Upper lobe of right lung (tissue), 1 donor: ENCODE data around the gene GLYR1. TPM values are rescaled to one million over a fixed set of nuclear protein-coding genes. Genes with fewer than 3 reads are reported as not detected.

ENCODE experiments used
- ATAC-seq: fragments of 200-7000 bp; cut with Tn5 transposase; one replicate; pipeline ENCODE4 v1.9.1; 2020; ENCODE audit warnings: mild to moderate bottlenecking, moderate library complexity
- DNase-seq: peaks from one replicate; pipeline ENCODE4 v3.0.0-alpha.2; 2020
- H3K27ac ChIP-seq: fragments of 200-600 bp; one replicate; pipeline ENCODE4 v1.8.0; 2022
- H3K27me3 ChIP-seq: fragments of 200-600 bp; one replicate; pipeline ENCODE4 v1.8.0; 2022; ENCODE audit warnings: mild to moderate bottlenecking
- H3K36me3 ChIP-seq: fragments of 200-600 bp; one replicate; pipeline ENCODE4 v1.8.0; 2022
- H3K4me1 ChIP-seq: fragments of 200-600 bp; one replicate; pipeline ENCODE4 v1.8.0; 2022
- H3K4me3 ChIP-seq: fragments of 200-600 bp; one replicate; pipeline ENCODE4 v1.8.0; 2022; ENCODE audit warnings: mild to moderate bottlenecking
- H3K9me3 ChIP-seq: fragments of 200-600 bp; one replicate; pipeline ENCODE4 v1.8.0; 2022
- CTCF ChIP-seq: fragments of 200-600 bp; IDR thresholded peaks from one replicate; pipeline ENCODE4 v1.8.0; 2022; ENCODE audit warnings: antibody characterized with exemption
- intact Hi-C: fragments of 100-400 bp; cut with DNase I; formaldehyde crosslinking; loops from one replicate; pipeline ENCODE4 v1.11.0; 2022
- total RNA-seq: library from RNA; stranded (reverse); fragmentation: NEBNext Ultra II Directional; extraction: Animal tissue kit (Norgen Biotek cat#: 25700); gene quantifications from one replicate; pipeline ENCODE4 v1.2.1, GENCODE V29; 2021
- donor health status: DM: no; HTN: yes; CAD: no; lungs with severe emphysema.

GLYR1 gene
- total RNA-seq, 1 donor from 2014 or later, result 85.7 TPM

DNA sequence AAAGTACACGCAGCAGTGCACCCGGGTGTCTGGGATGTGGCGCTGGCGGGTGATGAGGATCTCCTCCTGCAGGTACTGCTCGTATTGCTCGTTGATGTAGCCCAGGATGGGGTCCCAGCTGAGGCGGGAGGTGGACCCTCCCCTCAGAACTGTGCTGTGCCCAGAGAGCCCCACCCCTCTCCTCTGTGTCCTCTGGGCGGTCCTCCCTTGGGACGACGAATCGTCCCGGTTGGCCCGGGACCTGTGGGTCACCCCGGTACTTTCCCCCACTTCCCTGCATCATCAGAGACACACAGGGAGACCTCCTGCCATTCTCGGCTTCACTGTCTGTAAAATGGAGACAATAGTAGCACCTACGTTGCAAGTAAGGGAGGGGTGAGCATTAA is 63.1 kb downstream of the GLYR1 start:
- TF ChIP-seq CTCF, result no peak
- no peaks in the 10 kb centered on the region for H3K4me1 ChIP-seq
- ATAC-seq (no peak), DNase-seq (no peak)
- intact Hi-C loops, result no loop called here
- no peaks in the 10 kb centered on the region for H3K9me3 ChIP-seq
- H3K36me3 ChIP-seq, result no peaks in the 10 kb centered on the region
- H3K4me3 ChIP-seq, result no peak overlapping the region
- no peaks in the 10 kb centered on the region for H3K27me3 ChIP-seq
- no peak overlapping the region for H3K27ac ChIP-seq

DNA sequence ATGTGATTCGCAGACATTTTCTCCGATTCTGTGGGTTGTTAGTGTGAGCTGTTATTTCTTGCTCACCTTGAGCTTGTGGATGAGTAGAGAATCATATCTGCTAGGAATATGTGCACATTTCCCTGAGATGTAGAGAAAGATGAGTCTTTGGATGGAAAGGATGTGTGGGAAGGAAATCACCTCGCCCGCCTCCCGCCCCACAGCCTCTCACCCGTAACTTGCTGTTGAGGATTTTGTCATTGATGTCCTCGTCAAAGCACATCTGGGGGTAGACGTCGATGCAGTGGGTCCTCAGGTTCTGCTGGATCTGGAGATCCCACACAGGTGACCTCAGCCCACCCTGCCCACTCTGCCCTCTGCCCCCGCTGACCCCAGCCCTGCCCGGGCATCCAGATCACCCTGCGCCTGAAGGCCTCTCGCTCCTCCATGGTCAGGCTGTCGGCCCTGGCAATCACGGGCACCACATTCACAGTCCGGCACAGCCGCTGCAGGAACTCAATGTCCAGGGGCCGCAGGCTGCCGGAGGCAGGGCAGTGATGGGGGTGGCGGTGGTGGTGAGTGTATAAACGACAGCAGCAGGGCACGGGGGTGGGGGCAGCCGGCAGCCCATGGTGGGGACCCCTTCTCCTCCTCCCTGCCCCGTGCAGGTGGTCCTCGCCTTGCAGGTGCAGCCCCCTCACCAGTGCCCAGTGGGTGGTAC is 63.7 kb downstream of the GLYR1 start:
- H3K27ac ChIP-seq, result no peak overlapping the region
- no peak overlapping the region for H3K4me3 ChIP-seq
- H3K36me3 ChIP-seq, result no peaks in the 10 kb centered on the region
- H3K9me3 ChIP-seq, result no peaks in the 10 kb centered on the region
- no peaks in the 10 kb centered on the region for H3K4me1 ChIP-seq
- intact Hi-C loops, result no loop called here
- no peaks in the 10 kb centered on the region for H3K27me3 ChIP-seq
- ATAC-seq, result peak; percentile 12
- no peak for DNase-seq
- no peak for TF ChIP-seq CTCF

GRCh38 chr16:4780235-4780634 is 66.9 kb downstream of the GLYR1 start:
- no peak for TF ChIP-seq CTCF
- Histone ChIP-seq H3K4me3 (no peak overlapping the region), H3K27me3 (no peaks in the 10 kb centered on the region), H3K9me3 (no peaks in the 10 kb centered on the region), H3K4me1 (no peaks in the 10 kb centered on the region), H3K27ac (no peak overlapping the region), H3K36me3 (no peaks in the 10 kb centered on the region)
- intact Hi-C loops, result no loop called here
- no peak for ATAC-seq
- DNase-seq, result no peak

DNA sequence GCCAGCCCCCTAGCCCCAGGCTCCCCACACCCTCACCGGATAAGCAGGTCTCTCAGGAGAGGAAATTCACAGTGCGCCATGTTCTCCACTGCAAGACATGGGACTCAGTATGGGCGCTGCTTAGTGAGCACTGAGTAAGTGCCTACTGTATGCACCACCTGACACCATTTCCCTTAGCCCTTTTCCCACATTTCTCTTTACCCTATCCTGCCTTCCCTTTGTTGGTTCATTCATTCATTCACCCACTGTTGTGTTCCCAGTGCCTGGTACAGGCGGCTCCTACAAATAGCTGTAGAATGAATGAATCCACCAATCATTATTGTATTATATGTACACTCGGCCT is 69.1 kb downstream of the GLYR1 start:
- DNase-seq (no peak), ATAC-seq (no peak)
- Histone ChIP-seq H3K36me3 (no peaks in the 10 kb centered on the region), H3K4me3 (no peak overlapping the region), H3K27me3 (no peaks in the 10 kb centered on the region), H3K9me3 (no peaks in the 10 kb centered on the region), H3K4me1 (no peaks in the 10 kb centered on the region), H3K27ac (no peak overlapping the region)
- intact Hi-C loops, result no loop called here
- TF ChIP-seq CTCF, result no peak

DNA sequence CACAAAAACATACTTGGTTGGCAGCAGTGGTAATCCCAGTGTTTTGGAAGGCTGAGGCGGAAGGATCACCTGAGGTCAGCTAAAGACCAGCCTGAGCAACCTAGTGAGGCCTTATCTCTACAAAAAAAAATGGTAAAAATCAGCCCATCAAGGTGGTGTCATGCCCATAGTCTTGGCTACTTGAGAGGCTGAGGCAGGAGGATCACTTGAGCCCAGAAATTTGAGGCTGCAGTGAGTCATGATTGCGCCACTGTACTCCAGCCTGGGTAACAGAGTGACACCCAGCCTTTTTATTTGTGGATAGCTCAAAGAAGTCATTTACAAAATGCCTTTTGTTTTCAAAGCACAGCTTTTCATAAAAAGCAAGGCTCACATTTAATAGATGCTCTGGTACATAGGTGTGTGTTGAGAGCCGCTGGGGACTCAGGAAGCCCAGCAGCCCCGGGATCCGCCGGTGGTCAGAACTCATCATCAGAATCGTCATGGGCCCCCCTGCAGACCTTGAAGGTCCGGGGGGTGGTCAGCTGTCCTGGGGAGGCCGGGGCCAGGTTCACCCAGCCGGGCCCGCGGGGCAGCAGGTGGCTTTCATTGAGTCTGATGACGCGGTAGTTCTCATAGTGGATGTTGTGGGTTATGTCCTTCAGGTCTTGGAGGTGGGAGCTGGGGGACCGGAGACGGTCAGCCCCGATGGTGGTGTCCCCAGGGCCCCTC is 69.6 kb downstream of the GLYR1 start:
- H3K27ac ChIP-seq, result no peak overlapping the region
- ATAC-seq, result no peak
- intact Hi-C loops, result no loop called here
- DNase-seq, result no peak
- H3K4me3 ChIP-seq, result no peak overlapping the region
- H3K4me1 ChIP-seq, result no peaks in the 10 kb centered on the region
- H3K36me3 ChIP-seq, result no peaks in the 10 kb centered on the region
- H3K27me3 ChIP-seq, result no peaks in the 10 kb centered on the region
- no peaks in the 10 kb centered on the region for H3K9me3 ChIP-seq
- no peak for TF ChIP-seq CTCF
